ENCODE data around the gene OR4D2.

OR4D2 gene

DNA sequence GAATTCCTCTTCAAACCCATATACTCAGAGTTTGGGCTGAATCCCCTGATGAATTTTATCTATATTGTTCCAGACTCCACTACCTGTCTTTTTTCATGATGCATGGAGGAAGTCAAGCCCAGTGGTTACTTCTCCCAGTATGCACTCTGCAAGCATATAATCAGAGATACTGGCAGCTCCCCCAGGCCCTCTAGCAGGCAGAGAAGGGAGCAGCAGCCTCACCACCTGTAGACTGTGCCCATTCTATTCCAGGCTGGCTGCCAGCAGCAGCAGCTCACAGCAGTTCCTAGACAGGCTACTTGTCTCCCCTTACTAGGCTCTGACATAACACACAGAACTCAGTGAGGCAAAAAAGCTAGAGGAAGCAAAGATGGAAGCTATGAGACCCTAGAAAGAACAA is 48.9 kb downstream of the OR4D2 start:
- H2AFZ ChIP-seq (ENCODE audit: low read depth, low read length) = no peak overlapping the region
- no peak overlapping the region for H3K9ac ChIP-seq (ENCODE audit: low read length)
- H3K9me3 ChIP-seq (ENCODE audit: insufficient read depth, low read length) = no peaks in the 10 kb centered on the region
- H3K36me3 ChIP-seq (replicated peaks; ENCODE audit: low read depth, low read length) = no peaks in the 10 kb centered on the region
- no peaks in the 10 kb centered on the region for H3K27me3 ChIP-seq (ENCODE audit: low read depth, low read length)
- H4K20me1 ChIP-seq (ENCODE audit: insufficient read depth, low read length) = no peaks in the 10 kb centered on the region
- no peak overlapping the region for H3K27ac ChIP-seq (ENCODE audit: low read length)
- H3K4me2 ChIP-seq (ENCODE audit: low read length) = no peak overlapping the region
- no peak overlapping the region for H3K4me3 ChIP-seq (ENCODE audit: low read length)
- peaks cover 12% of the 10 kb centered on the region for H3K4me1 ChIP-seq (ENCODE audit: low read length)
- TF ChIP-seq, protein P1, sequence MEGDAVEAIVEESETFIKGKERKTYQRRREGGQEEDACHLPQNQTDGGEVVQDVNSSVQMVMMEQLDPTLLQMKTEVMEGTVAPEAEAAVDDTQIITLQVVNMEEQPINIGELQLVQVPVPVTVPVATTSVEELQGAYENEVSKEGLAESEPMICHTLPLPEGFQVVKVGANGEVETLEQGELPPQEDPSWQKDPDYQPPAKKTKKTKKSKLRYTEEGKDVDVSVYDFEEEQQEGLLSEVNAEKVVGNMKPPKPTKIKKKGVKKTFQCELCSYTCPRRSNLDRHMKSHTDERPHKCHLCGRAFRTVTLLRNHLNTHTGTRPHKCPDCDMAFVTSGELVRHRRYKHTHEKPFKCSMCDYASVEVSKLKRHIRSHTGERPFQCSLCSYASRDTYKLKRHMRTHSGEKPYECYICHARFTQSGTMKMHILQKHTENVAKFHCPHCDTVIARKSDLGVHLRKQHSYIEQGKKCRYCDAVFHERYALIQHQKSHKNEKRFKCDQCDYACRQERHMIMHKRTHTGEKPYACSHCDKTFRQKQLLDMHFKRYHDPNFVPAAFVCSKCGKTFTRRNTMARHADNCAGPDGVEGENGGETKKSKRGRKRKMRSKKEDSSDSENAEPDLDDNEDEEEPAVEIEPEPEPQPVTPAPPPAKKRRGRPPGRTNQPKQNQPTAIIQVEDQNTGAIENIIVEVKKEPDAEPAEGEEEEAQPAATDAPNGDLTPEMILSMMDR (IDR thresholded peaks at IDR 0.05; ENCODE audit: low read depth, low read length) = peak; percentile 10; the same call in 1 of the 2 replicates
- TF ChIP-seq EZH2phosphoT487 (IDR thresholded peaks at IDR 0.05; ENCODE audit: low read depth) = no peak
- H3K79me2 ChIP-seq (ENCODE audit: low read length) = no peaks in the 10 kb centered on the region

DNA sequence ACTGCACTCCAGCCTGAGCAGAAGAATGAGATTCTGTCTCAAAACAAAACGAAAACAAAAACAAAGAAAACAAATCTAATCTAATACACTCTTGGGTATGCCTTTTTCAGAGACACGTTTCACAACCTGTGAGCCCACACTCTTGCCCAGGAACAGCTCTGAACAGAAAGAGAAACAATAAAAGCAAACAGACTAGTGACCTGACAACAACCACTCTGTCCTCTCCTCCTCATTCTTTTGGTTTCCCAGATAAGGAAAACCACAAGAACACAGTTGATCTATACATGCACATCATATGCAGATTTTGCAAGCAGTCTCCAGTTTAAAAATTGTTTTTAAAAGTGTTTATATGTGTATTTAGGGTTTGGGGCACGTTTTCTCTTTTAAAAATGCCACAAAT is 51.0 kb downstream of the OR4D2 start:
- TF ChIP-seq, protein P1 (IDR thresholded peaks at IDR 0.05; ENCODE audit: low read depth, low read length) = no peak
- TF ChIP-seq EZH2phosphoT487 (IDR thresholded peaks at IDR 0.05; ENCODE audit: low read depth) = no peak

DNA sequence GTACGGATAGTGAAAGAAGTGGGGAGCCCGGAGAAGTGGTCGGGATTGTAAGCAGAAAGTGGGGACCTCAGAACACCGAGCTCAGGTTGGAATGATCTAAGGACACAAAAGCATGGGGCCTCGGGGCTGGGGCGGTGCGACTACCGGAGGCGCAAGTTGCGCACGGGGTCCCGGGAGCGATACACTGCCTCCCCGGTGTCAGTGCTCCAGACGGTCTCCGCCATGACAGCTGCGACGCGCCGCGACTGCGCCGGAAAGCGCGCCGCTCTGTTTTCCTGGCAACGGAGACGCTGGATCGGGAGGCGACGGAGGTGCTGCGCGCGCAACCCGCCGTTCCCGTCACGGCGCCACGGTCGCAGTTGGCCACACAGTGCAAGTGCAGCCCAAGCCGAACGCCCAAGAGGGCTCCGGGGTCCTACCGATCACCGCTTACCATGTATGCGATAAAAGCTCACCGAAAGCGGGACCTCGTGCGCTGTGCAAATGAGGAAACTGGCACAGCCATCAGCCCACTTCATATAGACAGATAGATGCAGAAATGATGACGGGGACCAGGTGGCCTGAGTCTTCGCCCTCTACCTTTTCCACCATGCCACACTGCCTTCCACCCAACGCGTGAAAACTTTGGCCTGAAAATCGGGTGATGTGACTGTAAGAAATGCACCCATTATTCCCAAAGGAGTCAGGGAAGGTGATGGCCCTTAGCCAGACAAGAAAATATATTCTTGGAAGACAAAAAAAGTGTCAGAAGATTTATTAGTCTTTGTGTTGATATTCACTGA is 52.4 kb downstream of the OR4D2 start, which contains the start of gene MKS1:
Gene MKS1 (minus strand): TSS at position 249 of the 782 bp plus-strand sequence. CDS start 25 bp downstream, at position 224.
- H3K4me1 ChIP-seq (ENCODE audit: low read length) = peaks cover 13% of the 10 kb centered on the region
- H3K4me3 ChIP-seq (ENCODE audit: low read length) = peak within 1 kb of the TSS; percentile 80
- H3K27me3 ChIP-seq (ENCODE audit: low read depth, low read length) = peaks cover 3% of the 10 kb centered on the region; the same call in 1 of the 2 replicates
- no peaks in the 10 kb centered on the region for H3K36me3 ChIP-seq (replicated peaks; ENCODE audit: low read depth, low read length)
- no peaks in the 10 kb centered on the region for H4K20me1 ChIP-seq (ENCODE audit: insufficient read depth, low read length)
- H3K79me2 ChIP-seq (ENCODE audit: low read length) = no peaks in the 10 kb centered on the region
- H3K27ac ChIP-seq (ENCODE audit: low read length) = peak within 1 kb of the TSS; percentile 30
- H3K9ac ChIP-seq (ENCODE audit: low read length) = peak within 1 kb of the TSS; percentile 73
- TF ChIP-seq, protein P1 (IDR thresholded peaks at IDR 0.05; ENCODE audit: low read depth, low read length) = peak; percentile 47
- TF ChIP-seq EZH2phosphoT487 (IDR thresholded peaks at IDR 0.05; ENCODE audit: low read depth) = no peak
- peak within 1 kb of the TSS; percentile 99 for H2AFZ ChIP-seq (ENCODE audit: low read depth, low read length)
- peak within 1 kb of the TSS; percentile 82 for H3K4me2 ChIP-seq (ENCODE audit: low read length)
- H3K9me3 ChIP-seq (ENCODE audit: insufficient read depth, low read length) = no peaks in the 10 kb centered on the region

More for the DNA sequence above, 51.0 kb downstream of the OR4D2 start:
- no peak overlapping the region for H3K4me3 ChIP-seq (ENCODE audit: low read length)
- H2AFZ ChIP-seq (ENCODE audit: low read depth, low read length) = no peak overlapping the region
- H3K4me1 ChIP-seq (ENCODE audit: low read length) = peaks cover 12% of the 10 kb centered on the region
- H3K9me3 ChIP-seq (ENCODE audit: insufficient read depth, low read length) = no peaks in the 10 kb centered on the region
- H3K4me2 ChIP-seq (ENCODE audit: low read length) = no peak overlapping the region
- H3K79me2 ChIP-seq (ENCODE audit: low read length) = no peaks in the 10 kb centered on the region
- no peaks in the 10 kb centered on the region for H3K27me3 ChIP-seq (ENCODE audit: low read depth, low read length)
- no peaks in the 10 kb centered on the region for H3K36me3 ChIP-seq (replicated peaks; ENCODE audit: low read depth, low read length)
- H4K20me1 ChIP-seq (ENCODE audit: insufficient read depth, low read length) = no peaks in the 10 kb centered on the region
- no peak overlapping the region for H3K9ac ChIP-seq (ENCODE audit: low read length)
- no peak overlapping the region for H3K27ac ChIP-seq (ENCODE audit: low read length)

DNA sequence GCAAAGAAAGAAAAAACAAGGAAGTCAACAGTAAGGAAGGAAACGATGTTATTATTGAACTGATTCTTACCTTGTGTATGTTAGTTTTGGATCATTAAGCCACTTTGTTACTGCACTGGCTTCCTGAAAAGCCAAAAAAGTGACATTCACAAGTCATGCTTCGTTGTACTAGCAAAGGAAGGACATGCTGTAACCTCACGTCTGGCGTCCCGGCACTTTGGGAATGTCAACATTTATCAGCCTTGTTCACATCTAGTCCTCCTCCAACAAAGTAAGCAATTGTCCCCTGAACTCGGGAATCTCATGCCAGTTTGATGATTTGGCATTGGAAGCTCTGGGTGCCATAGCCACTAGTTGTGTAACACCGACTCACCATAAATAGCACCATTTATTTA is 53.0 kb downstream of the OR4D2 start:
- H4K20me1 ChIP-seq (ENCODE audit: insufficient read depth, low read length) = no peaks in the 10 kb centered on the region
- peak overlapping the region; percentile 80 for H3K4me3 ChIP-seq (ENCODE audit: low read length)
- H3K79me2 ChIP-seq (ENCODE audit: low read length) = no peaks in the 10 kb centered on the region
- no peak for TF ChIP-seq EZH2phosphoT487 (IDR thresholded peaks at IDR 0.05; ENCODE audit: low read depth)
- TF ChIP-seq, protein P1 (IDR thresholded peaks at IDR 0.05; ENCODE audit: low read depth, low read length) = no peak
- peak overlapping the region; percentile 82 for H3K4me2 ChIP-seq (ENCODE audit: low read length)
- H3K27ac ChIP-seq (ENCODE audit: low read length) = peak overlapping the region; percentile 30
- peaks cover 3% of the 10 kb centered on the region; the same call in 1 of the 2 replicates for H3K27me3 ChIP-seq (ENCODE audit: low read depth, low read length)
- no peaks in the 10 kb centered on the region for H3K36me3 ChIP-seq (replicated peaks; ENCODE audit: low read depth, low read length)
- peaks cover 15% of the 10 kb centered on the region for H3K4me1 ChIP-seq (ENCODE audit: low read length)
- H3K9ac ChIP-seq (ENCODE audit: low read length) = peak overlapping the region; percentile 73
- H3K9me3 ChIP-seq (ENCODE audit: insufficient read depth, low read length) = no peaks in the 10 kb centered on the region
- peak overlapping the region; percentile 99 for H2AFZ ChIP-seq (ENCODE audit: low read depth, low read length)
